ENCODE measurements around the gene OSBPL5.
A peak's percentile ranks its signal among the peaks of the same experiment; 100 is the strongest.

The OSBPL5 gene

GRCh38 chr11:3148255-3148989 is 16.7 kb downstream of the OSBPL5 start:
- no peak for DNase-seq

GRCh38 chr11:3147626-3148025 is 17.5 kb downstream of the OSBPL5 start:
- DNase-seq, result no peak

- DNase-seq, result no peak
Observed at GRCh38 chr11:3147257-3147619, 17.9 kb downstream of the OSBPL5 start.

GRCh38 chr11:3146612-3147256 is 18.4 kb downstream of the OSBPL5 start:
- no peak for DNase-seq

GRCh38 chr11:3145206-3145520 is 19.9 kb downstream of the OSBPL5 start:
- DNase-seq, result no peak

GRCh38 chr11:3144296-3145205 is 20.6 kb downstream of the OSBPL5 start:
- DNase-seq, result no peak

- DNase-seq, result no peak
Observed at GRCh38 chr11:3143136-3143880, 21.8 kb downstream of the OSBPL5 start.

GRCh38 chr11:3140291-3140603 is 24.9 kb downstream of the OSBPL5 start:
- no peak for DNase-seq

GRCh38 chr11:3139481-3140290 is 25.4 kb downstream of the OSBPL5 start:
- no peak for DNase-seq

- DNase-seq, result no peak
Observed at GRCh38 chr11:3139086-3139440, 26.0 kb downstream of the OSBPL5 start.

GRCh38 chr11:3138178-3139085 is 26.7 kb downstream of the OSBPL5 start:
- DNase-seq, result no peak

GRCh38 chr11:3137486-3138177 is 27.5 kb downstream of the OSBPL5 start:
- DNase-seq, result peak; percentile 22

- DNase-seq, result no peak
Observed at GRCh38 chr11:3136546-3137455, 28.3 kb downstream of the OSBPL5 start.

GRCh38 chr11:3135481-3136440 is 29.3 kb downstream of the OSBPL5 start:
- no peak for DNase-seq

- no peak for DNase-seq
Observed at GRCh38 chr11:3134651-3135480, 30.2 kb downstream of the OSBPL5 start.

GRCh38 chr11:3134218-3134621 is 30.9 kb downstream of the OSBPL5 start:
- DNase-seq, result no peak
